ENCODE data around the gene FHOD3.
A peak's percentile ranks its signal among the peaks of the same experiment; 100 is the strongest.

Gene FHOD3

DNA sequence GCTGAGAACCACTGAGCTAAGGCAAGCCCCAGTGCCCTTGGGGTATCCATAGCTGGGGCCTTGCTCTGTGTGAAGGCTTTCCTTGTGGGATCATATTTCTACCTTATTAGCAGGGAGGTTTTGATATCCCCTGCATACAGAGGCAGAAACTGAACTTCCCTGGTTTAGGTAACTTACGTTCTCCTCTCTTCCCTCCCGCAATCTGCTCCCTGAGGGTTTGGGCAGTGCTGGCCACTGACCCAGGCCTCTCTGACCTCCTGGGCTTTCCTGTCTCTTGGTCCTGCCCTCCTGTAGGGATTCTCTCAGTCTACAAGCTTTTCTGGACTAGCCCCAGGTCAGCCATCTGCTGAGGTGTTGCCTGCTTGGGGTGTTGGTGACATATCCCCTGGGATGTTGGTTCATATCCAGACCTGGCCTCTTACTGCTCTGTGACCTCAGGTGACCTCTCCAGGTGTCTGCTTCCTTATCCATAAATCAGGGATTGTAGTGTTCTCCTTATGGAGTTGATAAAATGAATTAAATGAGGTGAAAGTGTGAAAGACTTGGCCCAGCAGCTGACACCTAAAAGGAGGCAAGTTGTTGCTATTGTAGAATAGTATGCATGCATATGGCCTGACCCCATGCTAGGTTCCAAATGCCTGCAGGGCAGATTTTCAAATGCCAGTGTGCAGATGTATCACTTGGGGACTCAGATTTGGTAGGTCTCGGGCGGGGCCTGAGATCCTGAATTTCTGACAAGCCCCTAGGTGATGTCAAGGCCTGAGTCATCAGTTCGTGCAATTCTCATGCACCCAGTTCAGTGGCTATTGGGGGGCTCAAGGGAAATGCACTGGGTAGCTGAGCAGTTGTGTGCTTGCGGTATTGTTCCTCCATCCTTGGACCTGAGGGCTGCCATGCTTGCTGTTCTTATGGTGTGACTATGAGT is 106.6 kb downstream of the FHOD3 start:
- TF ChIP-seq, protein P1, sequence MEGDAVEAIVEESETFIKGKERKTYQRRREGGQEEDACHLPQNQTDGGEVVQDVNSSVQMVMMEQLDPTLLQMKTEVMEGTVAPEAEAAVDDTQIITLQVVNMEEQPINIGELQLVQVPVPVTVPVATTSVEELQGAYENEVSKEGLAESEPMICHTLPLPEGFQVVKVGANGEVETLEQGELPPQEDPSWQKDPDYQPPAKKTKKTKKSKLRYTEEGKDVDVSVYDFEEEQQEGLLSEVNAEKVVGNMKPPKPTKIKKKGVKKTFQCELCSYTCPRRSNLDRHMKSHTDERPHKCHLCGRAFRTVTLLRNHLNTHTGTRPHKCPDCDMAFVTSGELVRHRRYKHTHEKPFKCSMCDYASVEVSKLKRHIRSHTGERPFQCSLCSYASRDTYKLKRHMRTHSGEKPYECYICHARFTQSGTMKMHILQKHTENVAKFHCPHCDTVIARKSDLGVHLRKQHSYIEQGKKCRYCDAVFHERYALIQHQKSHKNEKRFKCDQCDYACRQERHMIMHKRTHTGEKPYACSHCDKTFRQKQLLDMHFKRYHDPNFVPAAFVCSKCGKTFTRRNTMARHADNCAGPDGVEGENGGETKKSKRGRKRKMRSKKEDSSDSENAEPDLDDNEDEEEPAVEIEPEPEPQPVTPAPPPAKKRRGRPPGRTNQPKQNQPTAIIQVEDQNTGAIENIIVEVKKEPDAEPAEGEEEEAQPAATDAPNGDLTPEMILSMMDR (IDR thresholded peaks at IDR 0.05; ENCODE audit: borderline replicate concordance, insufficient read depth, low read depth, low read length), result no peak
- H3K4me3 ChIP-seq (ENCODE audit: low read depth, low read length), result no peak overlapping the region

DNA sequence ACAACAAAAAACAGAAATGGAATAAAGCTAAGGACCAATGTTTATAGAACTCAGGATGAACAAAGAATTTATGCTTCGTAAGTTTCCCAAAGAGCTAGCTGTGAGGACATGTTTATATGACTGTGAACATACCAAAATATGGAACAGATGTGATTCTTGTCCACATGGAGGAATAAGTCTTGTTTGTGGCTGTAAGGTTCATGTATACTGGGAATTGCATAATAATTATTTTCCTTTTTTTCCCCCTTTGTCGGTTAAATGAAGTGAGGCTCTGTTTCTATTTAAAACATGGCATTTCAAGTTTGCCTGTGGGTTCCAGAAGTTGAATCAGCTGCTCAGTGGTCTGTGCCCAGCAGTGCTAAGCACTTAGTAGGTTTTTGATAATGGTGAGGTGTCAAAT is 108.1 kb downstream of the FHOD3 start:
- TF ChIP-seq, protein P1 (IDR thresholded peaks at IDR 0.05; ENCODE audit: borderline replicate concordance, insufficient read depth, low read depth, low read length), result no peak
- no peak overlapping the region for H3K4me3 ChIP-seq (ENCODE audit: low read depth, low read length)

DNA sequence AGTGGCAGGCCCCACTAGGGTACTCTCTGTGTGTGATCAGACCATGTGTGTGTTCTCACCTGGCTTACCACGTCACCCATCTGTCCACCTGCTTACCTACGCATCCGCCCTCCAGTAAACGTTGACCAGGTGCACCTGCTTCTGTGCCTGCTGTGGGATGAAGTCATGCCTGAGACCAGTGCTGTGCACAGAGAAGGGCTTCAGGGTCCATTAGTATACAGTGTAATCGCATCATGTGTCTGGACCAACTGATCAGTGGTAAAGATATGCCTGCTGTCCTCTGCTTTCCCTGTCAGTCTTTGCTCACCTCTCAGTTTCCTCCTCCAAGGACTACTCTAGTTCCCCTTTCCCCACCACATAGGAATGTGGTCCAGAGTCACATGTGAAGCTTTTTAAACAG is 109.3 kb downstream of the FHOD3 start:
- TF ChIP-seq, protein P1 (IDR thresholded peaks at IDR 0.05; ENCODE audit: borderline replicate concordance, insufficient read depth, low read depth, low read length), result no peak
- H3K4me3 ChIP-seq (ENCODE audit: low read depth, low read length), result no peak overlapping the region

DNA sequence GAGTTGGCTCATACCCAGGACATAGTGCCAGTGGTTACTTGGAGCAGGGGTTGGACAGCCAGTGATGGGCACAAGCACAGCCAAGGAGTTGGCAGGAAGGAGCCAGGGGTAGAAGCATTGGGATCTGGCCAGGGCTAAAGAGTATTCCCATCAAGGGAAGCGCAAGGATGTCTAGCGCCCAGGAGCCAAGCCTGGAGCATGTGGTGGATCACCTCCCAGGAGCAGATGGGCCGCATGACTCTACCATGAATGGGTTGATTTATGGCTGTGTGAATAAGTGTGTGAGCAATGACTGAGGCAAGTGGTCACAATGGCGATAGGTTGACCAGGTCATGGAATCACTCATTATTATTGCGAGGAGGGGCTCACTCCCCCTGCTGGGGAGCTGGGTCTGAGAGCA is 111.1 kb downstream of the FHOD3 start:
- H3K4me3 ChIP-seq (ENCODE audit: low read depth, low read length), result no peak overlapping the region
- TF ChIP-seq, protein P1 (IDR thresholded peaks at IDR 0.05; ENCODE audit: borderline replicate concordance, insufficient read depth, low read depth, low read length), result no peak

DNA sequence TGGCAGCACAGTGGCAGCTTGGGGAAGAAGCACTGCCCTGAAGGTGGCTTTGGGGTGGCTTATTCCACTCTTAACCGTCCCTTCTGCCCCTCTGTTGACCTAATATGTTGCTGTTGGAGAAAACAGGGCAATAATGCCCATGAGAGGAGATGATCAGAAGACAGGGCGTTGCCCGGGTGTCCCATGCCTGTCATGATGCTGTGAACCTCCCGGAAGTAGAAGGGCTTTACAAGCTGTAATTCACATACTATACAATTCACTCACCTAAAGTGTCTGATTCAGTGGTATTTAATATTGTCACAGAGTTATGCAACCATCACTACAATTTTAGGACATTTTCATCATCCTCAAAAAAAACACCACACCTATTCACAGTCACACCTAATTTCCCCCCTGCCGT is 112.3 kb downstream of the FHOD3 start:
- H3K4me3 ChIP-seq (ENCODE audit: low read depth, low read length), result no peak overlapping the region
- TF ChIP-seq, protein P1 (IDR thresholded peaks at IDR 0.05; ENCODE audit: borderline replicate concordance, insufficient read depth, low read depth, low read length), result no peak

DNA sequence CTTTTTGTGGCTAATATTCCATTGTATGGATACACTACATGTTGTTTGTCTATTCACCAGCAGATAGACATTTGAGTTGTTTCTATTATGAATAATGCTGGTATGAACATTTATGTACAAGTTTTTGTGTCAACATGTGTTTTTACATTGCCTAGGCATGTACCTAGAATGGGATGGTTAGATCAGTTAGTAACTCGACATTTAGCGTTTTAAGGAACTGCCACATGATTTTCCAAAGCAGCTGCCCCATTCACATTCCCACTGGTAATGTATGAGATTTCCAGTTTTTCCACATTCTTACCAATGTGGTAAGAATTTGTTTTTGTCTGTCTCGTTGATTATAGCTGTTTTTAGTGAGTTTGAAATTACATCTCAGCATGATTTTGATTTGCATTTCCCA is 112.8 kb downstream of the FHOD3 start:
- TF ChIP-seq, protein P1 (IDR thresholded peaks at IDR 0.05; ENCODE audit: borderline replicate concordance, insufficient read depth, low read depth, low read length), result no peak
- no peak overlapping the region for H3K4me3 ChIP-seq (ENCODE audit: low read depth, low read length)

DNA sequence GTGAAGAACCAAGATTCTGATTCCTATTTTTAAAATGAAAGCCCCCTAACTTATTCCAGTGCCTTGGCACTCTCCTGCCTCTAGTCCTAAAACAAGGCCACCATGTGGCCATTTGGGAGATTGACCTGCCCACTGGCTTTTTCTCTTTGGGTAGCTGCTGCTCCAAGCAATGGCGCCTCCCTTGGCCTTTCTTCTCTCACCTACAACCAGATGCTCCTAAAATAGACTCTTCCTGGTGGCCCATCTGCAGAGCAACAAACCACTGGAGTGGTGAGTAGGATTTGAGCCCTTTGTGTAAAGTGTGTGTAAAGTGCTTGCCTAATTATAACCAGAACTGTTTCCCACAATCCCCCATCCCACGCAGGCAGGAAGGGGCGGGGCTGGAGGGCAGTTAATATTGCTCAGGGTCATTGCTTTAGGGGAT is 114.2 kb downstream of the FHOD3 start:
- TF ChIP-seq, protein P1 (IDR thresholded peaks at IDR 0.05; ENCODE audit: borderline replicate concordance, insufficient read depth, low read depth, low read length), result peak; percentile 30; the same call in 1 of the 2 replicates
- H3K4me3 ChIP-seq (ENCODE audit: low read depth, low read length), result no peak overlapping the region

Data from GM12875 (cell line).